Stimulated activated CD4-positive, alpha-beta T cell treated with anti-CD3 and anti-CD28 coated beads, Interleukin-12 subunit alpha, Interleukin-12 subunit beta, amount 100 ng/mL, for 48 hours (primary cell): ENCODE data around the gene MRFAP1.
"Not testable (repeated sequence)": the region's sequence is repeated elsewhere in the genome, so short reads cannot be mapped to it uniquely, and the experiment has no call there.

ENCODE experiments used
- DNase-seq, 3 donors: peaks; one replicate each; pipeline ENCODE4 v3.0.0-alpha.2; 2020; ENCODE audit warnings: low read depth in 2 of 3, low spot score in 1 of 3

The MRFAP1 gene

DNA sequence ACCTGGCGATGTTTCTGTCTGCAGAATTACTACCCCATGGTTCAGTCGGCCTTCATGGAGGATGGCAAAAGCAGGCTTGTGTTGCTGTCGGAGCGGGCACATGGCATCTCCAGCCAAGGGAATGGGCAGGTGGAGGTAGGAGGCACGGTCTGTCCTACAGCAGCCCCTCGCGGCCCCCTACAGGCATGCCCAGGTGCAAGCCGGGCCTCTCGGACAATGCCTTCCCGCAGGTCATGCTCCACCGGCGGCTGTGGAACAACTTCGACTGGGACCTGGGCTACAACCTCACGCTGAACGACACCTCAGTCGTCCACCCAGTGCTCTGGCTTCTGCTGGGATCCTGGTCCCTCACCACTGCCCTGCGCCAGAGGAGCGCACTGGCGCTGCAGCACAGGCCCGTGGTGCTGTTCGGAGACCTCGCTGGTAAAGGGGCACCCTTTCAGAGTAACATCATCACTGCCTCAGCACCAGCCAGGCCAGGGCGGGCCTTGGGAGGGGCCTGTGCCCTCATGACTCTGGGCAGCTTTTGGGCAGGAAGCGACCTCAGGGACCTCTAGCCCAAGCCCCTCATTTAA lies 29.5 kb upstream of the MRFAP1 start:
- no peak for DNase-seq

DNA sequence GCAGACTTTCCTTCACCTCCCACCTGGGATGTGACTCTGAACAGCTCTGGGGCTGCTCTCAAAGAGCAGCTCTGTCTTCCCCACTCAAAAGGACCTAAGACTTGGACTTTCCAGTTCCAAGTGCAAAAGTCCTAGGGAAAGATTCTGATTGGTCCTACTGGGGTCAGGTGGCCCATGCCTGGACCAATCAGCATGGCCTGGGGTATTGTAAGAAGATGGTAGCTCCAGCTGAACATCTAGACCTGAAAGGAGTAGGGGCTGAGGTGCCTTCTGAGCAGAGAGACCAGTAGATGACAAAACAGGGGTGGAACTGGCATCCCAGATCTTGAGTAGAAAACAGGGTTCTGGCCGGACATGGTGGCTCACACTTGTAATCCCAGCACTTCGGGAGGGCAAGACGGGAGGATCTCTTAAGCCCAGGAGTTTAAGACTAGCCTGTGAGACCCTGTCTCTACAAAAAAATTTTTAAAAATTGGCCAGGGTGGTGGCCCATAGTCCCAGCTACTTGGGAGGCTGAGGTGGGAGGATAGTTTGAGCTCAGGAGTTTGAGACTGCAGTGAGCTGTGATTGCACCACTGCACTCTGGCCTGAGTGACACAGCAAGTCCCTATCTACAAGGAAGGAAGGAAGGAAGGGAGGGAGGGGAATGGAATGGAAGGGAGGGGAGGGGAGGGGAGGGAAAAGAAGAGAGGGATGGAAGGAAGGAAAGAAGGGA lies 27.4 kb upstream of the MRFAP1 start:
- no peak for DNase-seq

DNA sequence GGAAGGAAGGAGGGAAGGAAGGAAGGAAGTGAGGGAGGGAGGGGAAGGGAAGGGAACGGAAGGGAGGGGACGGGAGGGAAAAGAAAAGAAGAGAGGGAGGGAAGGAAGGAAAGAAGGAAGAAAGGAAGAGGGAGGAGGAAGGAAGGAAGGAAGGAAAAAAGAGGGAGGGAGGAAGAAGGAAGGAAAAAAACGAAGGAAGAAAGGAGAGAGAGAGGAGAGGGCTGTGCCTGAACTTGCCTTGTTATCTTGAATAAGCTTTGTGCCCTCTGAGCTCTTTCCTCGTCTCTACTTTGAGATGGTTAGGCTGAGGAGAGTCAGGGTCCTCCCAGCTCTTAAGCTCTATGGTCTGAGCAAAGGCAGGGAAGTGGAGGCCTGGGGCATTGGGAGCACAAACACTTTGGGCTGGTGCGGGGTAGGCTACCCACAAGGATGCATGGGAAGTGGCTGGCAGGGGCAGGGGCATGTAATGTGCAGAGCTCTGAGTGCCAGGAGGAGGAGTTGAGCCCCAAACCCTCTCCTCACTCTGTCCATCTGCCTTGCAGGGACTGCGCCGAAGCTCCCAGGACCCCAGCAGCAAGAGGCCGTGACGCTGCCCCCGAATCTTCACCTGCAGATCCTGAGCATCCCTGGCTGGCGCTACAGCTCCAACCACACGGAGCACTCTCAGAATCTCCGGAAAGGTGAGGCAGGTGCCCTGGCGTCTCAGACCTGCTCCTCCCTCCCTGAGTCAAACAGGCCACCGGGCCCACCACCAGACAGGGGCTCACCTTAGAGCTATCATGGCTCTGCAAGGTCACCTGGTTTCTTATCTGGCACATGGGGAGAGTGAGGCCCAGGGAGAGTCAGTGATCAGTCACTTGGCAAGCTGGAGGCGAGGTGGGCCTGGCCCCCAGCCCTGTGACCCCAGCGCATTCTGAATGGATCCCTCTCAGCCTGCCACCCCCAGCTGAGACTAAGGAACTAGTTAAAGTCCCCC lies 26.5 kb upstream of the MRFAP1 start:
- no peak for DNase-seq

DNA sequence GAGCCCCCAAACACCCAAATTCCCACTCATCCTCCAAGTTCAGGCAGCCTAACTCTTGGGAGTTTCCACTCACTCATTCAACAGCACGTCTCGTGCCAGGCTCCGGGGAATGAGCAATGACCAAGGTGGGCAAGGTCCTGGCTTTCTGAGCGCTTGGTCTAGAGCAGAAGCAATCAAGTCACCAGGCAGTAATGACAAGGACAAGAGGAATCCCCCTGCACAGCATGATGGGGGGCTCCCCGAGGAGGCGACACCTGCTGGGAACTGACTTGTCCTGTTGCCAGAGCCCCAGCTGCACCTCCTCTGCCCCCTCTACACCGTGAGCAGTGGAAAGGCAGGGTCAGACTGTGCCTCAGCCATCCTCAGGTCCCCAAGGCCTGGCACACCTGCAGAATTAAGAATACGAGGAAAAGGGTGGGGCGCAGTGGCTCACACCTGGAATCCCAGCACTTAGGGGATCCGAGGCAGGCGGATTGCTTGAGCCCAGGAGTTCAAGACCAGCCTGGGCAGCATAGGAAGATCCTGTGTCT lies 25.7 kb upstream of the MRFAP1 start:
- DNase-seq, result no peak

DNA sequence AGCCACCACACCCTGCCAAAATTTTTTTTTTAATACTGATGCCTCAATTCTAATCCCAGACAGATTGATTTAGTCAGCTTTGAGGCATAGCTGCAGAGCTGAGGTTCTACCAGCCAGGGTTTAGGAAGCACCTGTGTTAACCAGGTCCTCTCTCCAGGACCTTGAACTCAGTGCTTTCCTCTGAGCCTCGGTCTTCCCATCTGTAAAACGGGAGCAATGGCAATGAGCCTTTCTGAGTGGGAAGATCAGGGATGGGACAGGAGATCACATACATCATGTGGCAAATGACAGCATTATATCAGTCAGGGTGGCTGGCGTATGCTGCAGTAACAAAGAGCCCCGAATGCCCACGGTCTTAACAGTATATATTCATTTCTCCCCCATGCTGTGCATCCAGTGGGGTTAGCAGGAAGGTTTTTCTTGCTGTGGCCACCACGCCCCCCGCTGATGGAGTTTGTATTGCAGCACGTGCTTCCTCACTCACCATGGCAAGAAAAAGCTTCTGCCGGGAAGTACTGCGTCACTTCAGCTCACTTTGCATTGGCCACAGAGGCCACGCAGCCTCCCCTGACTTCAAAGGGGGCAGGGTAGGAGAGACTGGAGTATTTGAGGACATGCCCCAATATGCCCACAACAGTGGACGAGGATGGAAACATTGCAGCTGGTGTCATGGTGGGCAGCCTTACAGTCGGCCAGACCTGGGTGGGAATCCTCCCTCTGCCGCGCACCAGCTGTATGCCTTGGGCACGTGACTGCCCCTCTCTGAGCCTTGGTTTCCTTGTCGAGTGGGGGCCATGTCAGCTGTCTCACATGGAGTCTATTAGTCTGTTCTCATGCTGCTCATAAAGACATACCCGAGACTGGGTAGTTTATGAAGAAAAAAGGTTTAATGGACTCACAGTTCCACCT lies 24.1 kb upstream of the MRFAP1 start:
- no peak for DNase-seq

DNA sequence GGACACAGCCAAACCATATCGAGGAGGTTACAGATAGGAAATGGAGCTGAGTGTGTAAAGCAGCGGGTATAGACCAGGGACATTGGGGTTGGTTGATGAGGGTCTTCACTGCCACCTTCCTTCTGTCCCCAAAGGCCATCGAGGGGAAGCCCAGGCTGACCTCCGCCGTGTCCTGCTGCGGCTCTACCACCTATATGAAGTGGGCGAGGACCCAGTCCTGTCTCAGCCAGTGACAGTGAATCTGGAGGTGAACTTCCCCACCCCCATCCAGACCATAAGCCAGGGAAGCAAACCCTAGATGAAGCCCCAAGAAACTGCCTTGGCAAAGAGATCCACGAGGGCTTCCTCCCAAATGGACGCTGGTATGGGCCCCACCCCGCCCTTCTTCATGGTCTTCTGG lies 23.2 kb upstream of the MRFAP1 start:
- DNase-seq, result no peak

DNA sequence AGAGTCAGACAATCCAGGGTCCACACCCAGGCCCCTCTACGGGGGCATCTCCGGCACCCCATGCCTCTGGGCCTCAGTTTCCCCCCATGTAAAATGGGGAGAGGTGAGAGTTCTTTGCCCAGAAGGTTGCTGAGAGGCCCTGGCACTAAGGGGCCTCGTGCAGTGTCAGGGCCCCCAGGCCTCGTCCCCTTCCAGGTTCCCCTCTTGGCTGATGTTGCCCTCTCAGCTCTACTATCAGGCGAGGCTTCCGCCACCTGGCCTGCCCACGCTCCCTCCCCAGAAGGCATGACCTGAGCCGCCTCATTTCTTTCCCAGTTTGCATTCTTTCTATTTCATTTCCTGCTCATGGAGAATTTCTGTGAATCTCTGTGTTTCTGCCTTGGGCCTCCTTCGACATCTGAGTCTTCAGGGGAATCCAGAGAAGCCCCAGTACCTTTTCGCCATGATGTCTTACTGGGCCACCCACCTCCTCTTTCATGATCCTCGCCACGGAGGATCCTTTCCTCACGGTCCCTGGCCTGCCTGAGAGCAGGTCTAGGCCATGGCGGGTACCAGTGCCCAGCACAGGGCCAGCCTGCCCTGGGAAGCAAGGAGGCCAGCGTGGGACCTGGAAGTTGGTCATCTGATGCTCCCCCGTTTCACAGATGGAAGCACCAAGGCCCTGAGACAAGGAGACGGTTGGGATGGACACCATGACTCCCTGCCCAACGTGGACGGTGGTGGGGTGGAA lies 21.9 kb upstream of the MRFAP1 start:
- DNase-seq, result no peak

DNA sequence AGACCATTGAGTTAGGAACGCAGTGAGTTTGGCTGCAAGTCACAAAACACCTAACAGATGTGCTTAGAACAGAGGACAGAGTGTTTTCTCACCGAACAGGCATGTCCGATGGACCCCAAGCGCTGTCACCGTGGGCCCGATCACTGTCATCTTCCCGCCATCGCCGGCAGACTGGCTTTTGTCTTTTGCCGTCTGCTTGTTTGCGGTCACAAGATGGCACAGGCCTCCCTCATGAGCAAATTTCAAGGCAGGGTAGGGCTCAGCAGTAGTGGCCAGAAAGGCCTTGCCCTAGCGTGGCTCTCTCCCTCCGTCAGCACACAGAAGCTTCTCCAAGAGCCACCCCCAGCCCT lies 21.4 kb upstream of the MRFAP1 start:
- DNase-seq, result no peak

DNA sequence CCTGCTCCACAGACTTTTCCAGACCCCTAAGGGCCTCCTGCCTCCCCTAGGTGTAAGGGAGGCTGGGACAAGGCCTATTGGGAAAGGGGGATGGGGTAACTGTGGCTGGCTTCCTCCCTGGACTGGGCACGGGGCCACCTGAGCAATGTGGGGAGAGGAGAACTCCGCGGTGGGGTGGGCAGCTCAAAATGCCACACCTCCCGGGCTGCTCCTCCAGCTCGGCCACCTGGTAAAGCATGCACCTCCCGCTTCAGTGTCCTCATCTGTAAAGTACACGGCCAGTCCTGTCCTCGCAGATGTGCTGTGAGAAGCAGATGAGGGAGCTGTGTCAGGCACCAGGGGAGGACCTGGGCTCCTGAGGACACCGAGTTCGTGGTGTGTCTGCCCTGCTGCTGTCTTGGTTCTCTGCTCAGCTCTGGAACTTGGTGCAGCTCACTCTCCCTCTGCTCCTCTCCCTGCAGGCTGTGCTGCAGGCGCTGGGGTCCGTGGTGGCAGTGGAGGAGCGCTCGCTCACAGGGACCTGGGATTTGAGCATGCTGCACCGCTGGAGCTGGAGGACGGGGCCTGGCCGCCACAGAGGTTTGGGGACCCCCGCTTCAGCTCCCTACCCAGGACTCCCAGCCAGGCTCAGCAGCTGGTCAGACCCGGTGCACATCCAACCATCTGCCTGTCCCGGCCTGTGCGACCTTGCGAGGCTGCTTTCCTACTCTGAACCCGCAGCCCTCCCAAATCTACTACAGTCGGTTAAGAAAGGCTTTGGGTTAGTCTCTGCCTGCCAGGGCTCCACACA lies 20.8 kb upstream of the MRFAP1 start:
- no peak for DNase-seq

DNA sequence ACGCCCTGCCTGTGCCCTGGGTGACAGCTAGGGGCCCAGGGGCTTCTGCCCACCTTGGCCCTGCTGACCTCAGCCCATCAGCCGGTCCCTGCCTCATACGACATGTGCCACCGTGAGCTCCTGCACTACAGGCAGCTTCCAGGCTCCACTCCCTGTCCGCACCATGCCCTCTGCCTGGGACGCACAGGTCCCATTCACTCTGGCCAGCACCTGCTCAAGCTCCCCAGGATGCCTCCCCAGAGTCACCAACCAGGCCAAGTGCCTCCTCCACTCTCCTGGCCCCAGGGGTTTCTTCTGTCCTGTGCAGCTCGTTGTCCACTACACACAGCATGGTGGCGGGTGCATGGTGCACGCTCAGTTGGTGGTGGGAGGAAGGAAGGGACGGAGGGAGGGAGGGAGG lies 20.2 kb upstream of the MRFAP1 start:
- no peak for DNase-seq

DNA sequence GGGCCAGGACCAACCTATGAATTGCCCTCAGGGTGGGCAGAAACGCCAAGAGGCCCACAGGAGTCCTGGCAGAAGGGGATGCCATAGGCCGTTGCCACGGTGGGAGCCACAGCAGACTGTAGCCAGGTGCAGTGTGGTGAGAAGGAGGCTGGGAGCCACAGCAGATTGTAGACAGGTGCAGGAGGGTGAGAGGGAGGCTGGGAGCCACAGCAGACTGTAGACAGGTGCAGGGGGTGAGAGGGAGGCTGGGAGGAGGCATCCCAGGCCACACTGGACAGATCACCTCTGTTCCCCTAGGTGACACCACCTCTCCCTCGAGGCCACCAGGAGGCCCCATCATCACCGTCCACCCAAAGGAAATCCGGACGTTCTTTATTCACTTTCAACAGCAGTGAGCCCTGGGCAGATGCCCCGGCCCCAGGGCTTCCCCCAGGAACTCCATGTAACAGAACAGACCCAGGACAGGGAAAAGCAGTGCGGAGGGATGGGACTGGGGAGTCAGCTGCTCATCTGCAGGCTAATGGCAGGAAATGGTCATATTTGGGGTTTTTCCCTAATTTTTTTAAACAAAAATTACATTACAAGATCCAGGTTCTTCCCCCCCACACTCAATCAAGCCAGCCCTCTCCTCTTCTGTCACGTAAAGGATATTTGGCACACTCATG lies 19.5 kb upstream of the MRFAP1 start:
- no peak for DNase-seq

DNA sequence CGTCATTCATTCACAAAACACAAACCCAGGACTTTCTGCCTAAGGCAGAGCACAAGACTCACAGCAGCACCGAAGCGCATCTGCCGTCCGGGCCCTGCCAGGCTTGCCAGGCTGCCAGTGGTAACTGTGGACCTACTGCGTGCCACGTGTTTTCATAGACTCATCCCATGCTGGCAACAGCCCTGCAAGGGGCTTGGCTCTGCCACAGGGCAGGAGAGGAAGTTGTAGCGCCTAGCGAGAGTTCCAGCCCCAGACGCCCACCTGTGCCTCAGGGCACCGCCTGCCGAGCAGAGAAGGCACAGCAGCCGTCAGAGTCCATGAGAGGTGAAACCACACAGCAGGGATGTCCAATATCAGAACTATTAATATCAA lies 18.9 kb upstream of the MRFAP1 start:
- no peak for DNase-seq

DNA sequence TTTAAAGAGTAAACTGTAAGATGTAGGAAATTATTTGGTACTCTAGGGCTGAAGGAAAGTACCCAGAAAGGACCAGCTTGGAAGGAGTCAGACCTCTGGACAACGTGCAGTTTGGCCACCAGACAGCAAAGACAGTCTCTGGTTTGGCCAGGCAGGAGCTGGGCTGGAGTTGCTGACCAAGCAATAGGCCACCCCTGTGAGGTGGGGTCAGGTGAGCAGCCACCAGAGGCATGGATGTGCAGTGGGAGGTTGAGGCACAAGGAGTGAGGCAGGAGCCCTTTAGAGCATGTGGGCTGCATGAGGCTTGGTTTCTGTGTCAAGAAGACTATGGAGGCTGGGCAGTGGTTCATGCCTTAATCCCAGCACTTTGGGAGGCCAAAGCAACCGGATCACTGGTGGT lies 17.7 kb upstream of the MRFAP1 start:
- DNase-seq, result no peak

DNA sequence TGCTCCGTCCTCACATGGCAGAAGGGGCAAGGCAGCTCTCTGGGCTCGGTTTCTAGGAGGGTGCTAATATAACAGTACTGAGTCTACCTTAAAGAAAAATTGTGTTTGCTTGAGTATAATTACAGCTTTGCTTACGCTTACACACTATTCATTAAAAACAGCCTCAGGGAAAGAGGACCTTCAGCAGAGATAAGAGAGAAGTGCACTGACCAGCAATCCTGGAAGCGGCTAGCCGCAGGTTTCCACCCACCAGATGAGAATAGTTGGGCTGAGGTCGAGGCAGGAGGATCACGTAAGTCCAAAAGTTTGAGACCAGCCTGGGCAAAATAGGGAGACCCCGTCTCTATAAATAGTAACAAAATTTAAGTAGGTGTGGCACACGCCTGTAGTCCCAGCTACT lies 15.2 kb upstream of the MRFAP1 start:
- DNase-seq, result no peak

DNA sequence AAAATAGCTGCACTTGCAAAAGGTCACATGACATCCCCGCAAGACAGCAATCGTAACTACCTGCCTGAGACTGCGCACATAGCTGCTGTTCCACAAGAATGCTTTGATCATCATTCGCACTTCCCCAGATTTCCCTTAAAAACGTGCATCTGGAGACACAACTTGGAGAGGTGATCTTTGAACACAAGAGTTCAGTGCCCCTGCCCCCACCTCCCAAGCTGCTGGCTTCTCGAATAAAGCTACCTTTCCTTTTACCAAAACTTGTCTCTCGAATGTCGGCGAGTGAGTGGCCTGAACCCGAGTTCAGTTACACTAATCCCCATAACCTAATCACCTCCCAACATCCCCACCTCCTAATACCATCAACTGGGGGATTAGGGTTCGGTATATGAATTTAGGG lies 14.4 kb upstream of the MRFAP1 start:
- no peak for DNase-seq

DNA sequence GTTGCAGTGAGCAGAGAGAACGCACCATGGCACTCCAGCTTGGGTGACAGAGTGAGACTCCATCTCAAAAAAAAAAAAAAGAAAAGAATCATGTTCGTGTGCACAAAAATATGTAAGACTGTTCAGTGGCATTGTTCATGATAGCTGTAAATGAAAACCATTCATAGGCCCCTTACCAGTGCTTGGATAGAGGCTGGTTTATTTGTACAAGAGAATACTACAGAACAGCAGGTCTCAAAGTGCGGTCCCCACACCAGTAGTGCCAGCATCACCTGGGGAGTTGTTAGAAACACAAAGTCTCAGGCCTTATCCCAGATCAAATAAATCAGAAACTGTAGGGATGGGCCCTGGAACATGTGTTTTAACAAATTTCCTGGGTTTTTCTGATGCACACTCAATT lies 12.7 kb upstream of the MRFAP1 start:
- no peak for DNase-seq

DNA sequence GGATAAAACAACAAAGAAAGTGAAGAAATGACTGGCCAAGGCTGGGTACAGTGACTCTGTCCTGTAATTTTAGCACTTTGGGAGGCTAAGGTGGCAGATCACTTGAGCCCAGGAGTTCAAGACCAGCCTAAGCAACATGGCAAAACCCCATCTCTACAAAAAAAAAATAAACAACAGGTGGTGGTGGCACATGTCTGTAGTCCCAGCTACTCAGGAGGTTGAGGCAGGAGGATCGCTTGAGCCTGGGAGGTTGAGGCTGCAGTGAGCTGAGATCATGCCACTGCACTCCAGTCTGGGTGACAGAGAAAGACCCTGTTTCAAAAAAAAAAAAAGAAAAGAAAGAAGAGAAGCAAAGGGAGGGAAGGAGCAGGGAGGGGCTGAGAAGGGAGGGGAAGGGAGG lies 12.0 kb upstream of the MRFAP1 start:
- not testable (repeated sequence) for DNase-seq

DNA sequence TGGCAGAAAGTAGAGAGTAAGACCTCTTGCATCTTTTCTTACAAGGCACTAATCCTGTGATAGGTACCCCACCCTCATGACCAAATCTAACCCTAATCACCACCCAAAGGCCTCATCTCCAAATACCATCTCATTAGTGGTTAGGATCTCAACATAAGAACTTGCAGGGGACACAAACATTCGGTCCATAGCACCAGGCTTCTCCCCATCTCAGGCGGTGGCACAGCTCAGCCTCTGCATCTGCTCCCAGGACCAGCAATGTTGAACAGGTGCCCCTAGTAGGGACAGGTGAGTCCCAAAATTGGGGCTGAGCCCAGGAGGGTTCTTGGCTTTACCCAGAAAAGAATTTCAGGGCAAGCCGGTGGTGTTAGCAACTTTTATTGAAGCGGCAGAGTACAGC lies 8.4 kb upstream of the MRFAP1 start:
- no peak for DNase-seq
